ENCODE measurements around the gene SMG1.
"Not testable (repeated sequence)": the region's sequence is repeated elsewhere in the genome, so short reads cannot be mapped to it uniquely, and the experiment has no call there.

SMG1 gene

DNA sequence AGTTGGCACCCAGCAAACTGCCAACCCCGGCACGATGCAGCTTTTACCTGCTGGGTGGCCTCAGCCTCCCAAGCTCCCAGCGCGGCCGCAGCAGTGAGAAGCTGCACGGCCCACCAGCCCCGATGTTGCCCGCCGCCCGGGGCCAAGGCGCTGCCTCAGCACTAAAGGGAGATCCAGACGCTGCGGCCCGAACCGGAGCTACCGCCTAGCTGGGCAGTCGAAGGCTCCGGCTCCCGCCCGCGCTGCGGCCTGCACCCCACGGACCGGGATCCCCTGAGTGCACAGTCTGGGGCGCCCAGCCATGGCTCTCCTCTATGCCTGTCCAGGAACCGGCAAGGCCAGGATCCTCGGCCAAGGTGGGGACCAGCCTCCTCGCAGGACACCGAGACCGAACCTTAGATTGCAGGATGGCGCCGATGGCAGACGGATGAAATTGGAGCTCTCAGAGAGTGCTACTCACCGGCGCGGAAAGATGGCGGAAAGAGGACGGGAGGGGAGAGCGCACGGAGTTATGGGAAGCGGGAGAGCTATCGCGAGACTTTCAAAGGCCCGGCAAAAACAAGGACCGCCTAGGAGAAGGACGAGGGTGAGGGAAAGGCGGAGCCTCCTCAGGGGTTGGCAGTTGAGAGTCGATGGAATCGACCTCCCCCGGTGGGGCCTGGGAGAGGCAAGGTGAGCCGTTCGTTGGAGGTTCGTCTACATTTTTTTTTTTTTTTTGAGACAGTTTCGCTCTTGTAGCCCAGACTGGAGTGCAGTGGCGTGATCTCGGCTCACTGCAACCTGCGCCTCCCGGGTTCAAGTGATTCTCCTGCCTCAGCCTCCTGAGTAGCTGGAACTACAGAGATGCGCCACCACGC, 136.1 kb downstream of the SMG1 start, which contains the start of gene RPS15A:
TSS of gene RPS15A (minus strand) at position 485 of the 857 bp plus-strand sequence. CDS start 1,221 bp downstream, outside the sequence.
- H3K4me1 Mint-ChIP-seq (ENCODE audit: low read depth), result peaks cover 37% of the 10 kb centered on the region
- intact Hi-C loops (cut with micrococcal nuclease), result no loop called here
- no peaks in the 10 kb centered on the region for H3K9me3 Mint-ChIP-seq
- H3K4me3 Mint-ChIP-seq, result peak within 1 kb of the TSS; percentile 98
- peaks cover 89% of the 10 kb centered on the region for H3K36me3 Mint-ChIP-seq (ENCODE audit: low read depth)
- peak within 1 kb of the TSS; percentile 90 for H3K27ac Mint-ChIP-seq
- H3K27me3 Mint-ChIP-seq, result no peaks in the 10 kb centered on the region

DNA sequence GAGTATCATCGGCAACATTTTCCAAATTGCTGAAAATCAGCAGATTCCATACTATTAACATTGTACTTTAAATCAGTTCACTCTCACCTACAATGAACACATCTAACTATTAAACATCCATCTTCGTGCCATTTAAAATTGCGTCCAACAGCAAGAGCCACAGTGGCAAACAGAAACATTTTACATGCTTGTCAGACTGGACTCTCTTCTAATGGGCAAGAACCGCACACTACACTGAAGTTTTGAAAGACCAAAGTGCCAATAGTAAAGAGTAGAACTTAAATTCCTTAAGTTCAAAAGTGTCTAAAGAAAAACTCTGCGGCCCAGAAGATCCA, 136.7 kb downstream of the SMG1 start:
- H3K27me3 Mint-ChIP-seq, result no peaks in the 10 kb centered on the region
- peaks cover 89% of the 10 kb centered on the region for H3K36me3 Mint-ChIP-seq (ENCODE audit: low read depth)
- intact Hi-C loops (cut with micrococcal nuclease), result no loop called here
- peak overlapping the region; percentile 98 for H3K4me3 Mint-ChIP-seq
- no peaks in the 10 kb centered on the region for H3K9me3 Mint-ChIP-seq
- peak overlapping the region; percentile 90 for H3K27ac Mint-ChIP-seq
- H3K4me1 Mint-ChIP-seq (ENCODE audit: low read depth), result peaks cover 43% of the 10 kb centered on the region

DNA sequence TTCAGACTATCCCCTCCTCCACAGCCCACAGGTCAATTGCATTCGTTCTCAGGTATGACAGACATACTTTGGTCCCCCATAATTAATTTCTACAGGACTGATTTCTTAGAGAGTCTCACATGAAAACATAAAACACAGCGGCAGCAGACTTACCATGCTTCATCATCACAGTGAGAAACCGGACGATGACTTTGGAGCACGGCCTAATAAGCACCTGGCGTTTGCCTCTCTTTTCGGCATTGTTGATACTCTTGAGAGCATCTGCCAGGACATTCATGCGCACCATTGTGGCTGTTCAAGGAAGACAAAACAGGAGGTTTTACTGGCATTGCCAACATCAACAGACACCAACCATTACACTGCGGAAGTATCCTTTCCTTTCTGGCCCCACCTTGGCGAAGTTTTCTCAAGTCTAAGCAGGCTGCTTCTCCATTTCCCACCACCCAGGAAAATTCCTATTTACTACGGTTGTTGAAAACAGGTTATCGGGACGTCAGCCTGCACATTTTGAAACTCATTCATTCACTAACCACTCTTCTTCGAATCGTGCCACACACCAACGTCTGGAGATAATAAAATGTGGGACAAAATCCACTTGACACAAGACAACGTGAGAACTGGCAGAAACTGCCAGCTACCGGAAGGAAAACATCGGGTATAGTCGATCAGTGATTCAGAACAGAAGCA, 137.2 kb downstream of the SMG1 start:
- peak overlapping the region; percentile 98 for H3K4me3 Mint-ChIP-seq
- H3K36me3 Mint-ChIP-seq (ENCODE audit: low read depth), result peaks cover 89% of the 10 kb centered on the region
- H3K4me1 Mint-ChIP-seq (ENCODE audit: low read depth), result peaks cover 43% of the 10 kb centered on the region
- H3K9me3 Mint-ChIP-seq, result no peaks in the 10 kb centered on the region
- no peaks in the 10 kb centered on the region for H3K27me3 Mint-ChIP-seq
- intact Hi-C loops (cut with micrococcal nuclease), result no loop called here
- H3K27ac Mint-ChIP-seq, result peak overlapping the region; percentile 90

DNA sequence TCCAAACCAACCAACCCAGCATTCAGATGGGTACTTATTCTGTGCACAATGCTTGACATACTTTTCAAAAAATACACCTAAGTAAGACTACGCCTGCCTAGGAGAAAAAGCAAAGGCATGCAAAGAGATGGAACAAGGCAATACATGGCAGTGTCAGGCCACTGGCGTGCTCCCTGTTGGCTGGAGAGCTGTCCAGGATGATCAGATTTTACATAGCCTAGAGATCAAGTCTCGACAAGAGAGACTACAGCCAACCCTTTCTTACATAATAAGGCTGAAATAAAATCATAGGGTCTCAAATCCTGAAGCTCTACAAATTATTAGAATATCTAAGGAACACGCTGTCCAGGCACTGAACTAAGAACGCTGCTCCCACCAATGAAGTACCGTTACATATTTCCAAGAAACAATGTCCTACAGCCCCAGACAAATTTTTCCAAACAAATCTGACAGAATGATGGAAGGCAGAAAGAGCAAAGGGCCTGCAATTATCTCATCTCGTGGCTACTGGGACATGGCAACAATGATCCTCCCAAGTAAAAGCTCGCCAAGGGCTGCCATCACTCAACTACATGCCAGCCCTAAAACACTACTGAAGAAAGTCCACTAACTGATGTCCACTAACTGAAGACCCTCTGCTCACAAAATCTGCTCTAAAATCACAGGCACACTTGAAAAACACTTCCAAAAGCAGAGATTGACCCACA, 141.1 kb downstream of the SMG1 start:
- Mint-ChIP-seq H3K27ac (no peak overlapping the region), H3K27me3 (no peaks in the 10 kb centered on the region), H3K9me3 (no peaks in the 10 kb centered on the region), H3K4me3 (no peak overlapping the region), H3K4me1 (ENCODE audit: low read depth) (peaks cover 43% of the 10 kb centered on the region), H3K36me3 (ENCODE audit: low read depth) (peaks cover 79% of the 10 kb centered on the region)
- intact Hi-C loops (cut with micrococcal nuclease), result no loop called here

- Mint-ChIP-seq H3K4me3 (no peak overlapping the region), H3K27me3 (no peaks in the 10 kb centered on the region), H3K36me3 (ENCODE audit: low read depth) (peaks cover 65% of the 10 kb centered on the region), H3K9me3 (no peaks in the 10 kb centered on the region), H3K4me1 (ENCODE audit: low read depth) (peaks cover 36% of the 10 kb centered on the region), H3K27ac (no peak overlapping the region)
- intact Hi-C loops (cut with micrococcal nuclease), result no loop called here
Observed at GRCh38 chr16:18783430-18784341, 142.5 kb downstream of the SMG1 start.

DNA sequence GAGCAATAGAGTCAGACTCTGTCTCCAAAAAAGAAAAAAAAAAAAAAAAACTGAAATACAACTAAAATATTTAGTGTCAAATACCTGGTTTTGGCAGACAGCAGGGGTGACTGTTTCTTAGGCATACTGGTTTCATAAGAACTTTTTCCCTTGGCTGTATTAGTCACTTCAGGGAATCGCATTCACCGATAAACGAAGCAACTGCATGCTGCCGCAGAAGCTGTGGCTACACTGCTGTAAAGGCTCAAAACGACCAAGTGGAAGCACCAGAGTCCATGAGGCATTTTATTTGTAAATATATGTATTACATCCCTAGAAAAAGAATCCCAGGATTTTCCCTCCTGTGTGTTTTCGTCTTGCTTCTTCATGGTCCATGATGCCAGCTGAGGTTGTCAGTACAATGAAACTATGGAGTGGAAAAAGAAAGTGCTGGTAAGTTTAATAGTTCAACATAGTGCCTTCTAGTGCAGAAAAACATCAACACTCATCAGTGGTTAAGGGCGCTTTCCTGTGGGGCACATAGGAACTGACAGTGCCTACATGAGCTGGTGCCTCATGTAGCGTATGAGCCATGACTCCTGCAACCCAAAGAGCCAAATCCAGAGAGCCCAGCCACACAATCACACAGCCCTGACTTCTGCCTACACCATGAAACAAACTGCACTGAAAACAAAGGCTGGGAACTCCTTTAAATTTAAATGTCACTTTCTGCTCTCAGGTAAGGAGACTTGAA, 143.3 kb downstream of the SMG1 start:
- Mint-ChIP-seq H3K4me1 (ENCODE audit: low read depth) (peaks cover 27% of the 10 kb centered on the region), H3K4me3 (no peak overlapping the region), H3K36me3 (ENCODE audit: low read depth) (peaks cover 57% of the 10 kb centered on the region), H3K27me3 (no peaks in the 10 kb centered on the region), H3K9me3 (no peaks in the 10 kb centered on the region), H3K27ac (no peak overlapping the region)
- intact Hi-C loops (cut with micrococcal nuclease), result no loop called here

GRCh38 chr16:18781232-18781631, 145.0 kb downstream of the SMG1 start:
- H3K27ac Mint-ChIP-seq; intact Hi-C loops (cut with micrococcal nuclease): not testable (repeated sequence)

GRCh38 chr16:18780460-18781026, 145.7 kb downstream of the SMG1 start:
- H3K27me3 Mint-ChIP-seq; H3K9me3 Mint-ChIP-seq; intact Hi-C loops (cut with micrococcal nuclease); H3K4me3 Mint-ChIP-seq; H3K27ac Mint-ChIP-seq: not testable (repeated sequence)
- Mint-ChIP-seq H3K4me1 (ENCODE audit: low read depth) (peaks cover 18% of the 10 kb centered on the region), H3K36me3 (ENCODE audit: low read depth) (peaks cover 34% of the 10 kb centered on the region)

More at GRCh38 chr16:18781232-18781631, 145.0 kb downstream of the SMG1 start:
- H3K27me3 Mint-ChIP-seq, H3K4me3 Mint-ChIP-seq, H3K9me3 Mint-ChIP-seq: not testable (repeated sequence)
- peaks cover 21% of the 10 kb centered on the region for H3K4me1 Mint-ChIP-seq (ENCODE audit: low read depth)
- peaks cover 40% of the 10 kb centered on the region for H3K36me3 Mint-ChIP-seq (ENCODE audit: low read depth)

DNA sequence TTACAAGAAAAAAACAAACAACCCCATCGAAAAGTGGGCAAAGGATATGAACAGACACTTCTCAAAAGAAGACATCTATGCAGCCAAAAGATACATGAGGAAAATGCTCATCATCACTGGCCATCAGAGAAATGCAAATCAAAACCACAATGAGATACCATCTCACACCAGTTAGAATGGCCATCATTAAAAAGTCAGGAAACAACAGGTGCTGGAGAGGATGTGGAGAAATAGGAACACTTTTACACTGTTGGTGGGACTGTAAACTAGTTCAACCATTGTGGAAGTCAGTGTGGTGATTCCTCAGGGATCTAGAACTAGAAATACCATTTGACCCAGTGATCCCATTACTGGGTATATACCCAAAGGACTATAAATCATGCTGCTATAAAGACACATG, 148.5 kb downstream of the SMG1 start:
- H3K27ac Mint-ChIP-seq; H3K9me3 Mint-ChIP-seq; H3K36me3 Mint-ChIP-seq (ENCODE audit: low read depth); H3K27me3 Mint-ChIP-seq; intact Hi-C loops (cut with micrococcal nuclease); H3K4me3 Mint-ChIP-seq: not testable (repeated sequence)
- H3K4me1 Mint-ChIP-seq (ENCODE audit: low read depth), result peaks cover 14% of the 10 kb centered on the region

DNA sequence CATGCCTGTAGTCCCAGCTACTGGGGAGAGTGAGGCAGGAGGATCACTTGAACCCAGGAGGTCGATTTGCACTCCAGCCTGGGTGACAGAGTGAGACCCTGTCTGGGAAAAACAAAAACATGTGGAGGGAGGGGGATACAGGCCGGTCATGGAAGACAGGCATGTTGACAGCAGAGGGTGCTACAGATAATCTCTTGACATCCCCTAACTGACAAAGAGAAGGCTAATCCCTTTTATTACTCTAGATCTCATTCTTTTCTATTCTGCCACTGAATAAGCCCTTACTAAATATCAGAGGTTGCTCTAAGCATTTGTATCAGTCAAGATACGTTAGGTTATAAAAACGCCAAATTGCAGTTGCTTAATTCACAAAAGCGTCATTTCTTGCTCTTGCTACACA, 149.9 kb downstream of the SMG1 start:
- intact Hi-C loops (cut with micrococcal nuclease); H3K9me3 Mint-ChIP-seq; H3K4me3 Mint-ChIP-seq; H3K36me3 Mint-ChIP-seq (ENCODE audit: low read depth); H3K27me3 Mint-ChIP-seq; H3K27ac Mint-ChIP-seq: not testable (repeated sequence)
- peaks cover 14% of the 10 kb centered on the region for H3K4me1 Mint-ChIP-seq (ENCODE audit: low read depth)

DNA sequence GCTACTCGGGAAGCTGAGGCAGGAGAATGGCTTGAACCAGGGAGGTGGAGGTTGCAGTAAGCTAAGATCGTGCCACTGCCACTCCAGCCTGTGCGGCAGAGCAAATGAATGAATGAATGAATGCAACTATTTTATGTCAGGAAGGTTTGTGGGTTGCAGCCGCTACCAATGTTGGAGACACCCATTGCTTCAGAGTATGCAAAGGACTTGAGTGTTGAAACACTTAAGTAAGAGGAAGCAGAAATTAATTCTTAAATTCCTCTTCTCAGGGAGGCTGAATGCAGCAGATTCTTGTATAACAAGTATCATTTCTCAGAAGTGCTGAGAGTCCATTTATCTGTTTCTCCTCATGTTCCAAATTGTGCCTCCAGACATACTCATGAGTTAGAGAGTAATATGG, 151.6 kb downstream of the SMG1 start:
- H3K27me3 Mint-ChIP-seq; H3K9me3 Mint-ChIP-seq; H3K36me3 Mint-ChIP-seq (ENCODE audit: low read depth); intact Hi-C loops (cut with micrococcal nuclease); H3K4me3 Mint-ChIP-seq; H3K27ac Mint-ChIP-seq: not testable (repeated sequence)
- peaks cover 14% of the 10 kb centered on the region for H3K4me1 Mint-ChIP-seq (ENCODE audit: low read depth)

DNA sequence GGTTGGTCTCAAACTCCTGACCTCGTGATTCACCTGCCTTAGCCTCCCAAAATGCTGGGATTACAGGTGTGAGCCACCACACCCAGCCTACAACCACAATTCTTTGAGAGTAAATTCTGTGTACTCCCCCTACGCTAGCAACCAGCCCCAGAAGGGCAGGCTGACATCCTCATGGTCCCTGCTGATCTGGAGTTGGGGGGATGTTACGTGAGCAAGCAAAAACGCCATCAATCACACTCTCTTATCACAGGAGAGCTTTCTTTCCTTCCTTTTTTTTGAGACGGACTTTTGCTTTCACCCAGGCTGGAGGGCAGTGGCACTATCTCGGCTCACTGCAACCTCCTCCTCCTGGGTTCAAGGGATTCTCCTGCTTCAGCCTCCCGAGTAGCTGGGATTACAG, 154.0 kb downstream of the SMG1 start:
- intact Hi-C loops (cut with micrococcal nuclease); H3K9me3 Mint-ChIP-seq; H3K36me3 Mint-ChIP-seq (ENCODE audit: low read depth); H3K27ac Mint-ChIP-seq; H3K4me3 Mint-ChIP-seq; H3K27me3 Mint-ChIP-seq: not testable (repeated sequence)
- H3K4me1 Mint-ChIP-seq (ENCODE audit: low read depth), result peaks cover 14% of the 10 kb centered on the region

All from dendritic cell treated with granulocyte-macrophage colony-stimulating factor and Interleukin-4, amounts not matched to agents 40 ng/mL and 50 ng/mL, for 4 days (primary cell).